ENCODE data around the gene PLPP6.
"Not testable (repeated sequence)": the region's sequence is repeated elsewhere in the genome, so short reads cannot be mapped to it uniquely, and the experiment has no call there.

PLPP6 gene
- total RNA-seq = 12.9 reads per million, percentile 37 among the genes with 10 or more reads in this experiment

GRCh38 chr9:4662108-4662988, at the start of gene PLPP6:
PLPP6 (plus strand) TSS chr9:4662294; CDS start chr9:4662376, 82 bp downstream.
- peak; percentile 74 for DNase-seq

GRCh38 chr9:4614627-4615026, 47.5 kb upstream of the PLPP6 start:
- no peak for DNase-seq

- DNase-seq = no peak
These were observed 46.8 kb upstream of the PLPP6 start for GRCh38 chr9:4615251-4615650.

- DNase-seq = no peak
These were observed 46.3 kb upstream of the PLPP6 start for GRCh38 chr9:4615778-4616177.

GRCh38 chr9:4617752-4618151, 44.3 kb upstream of the PLPP6 start:
- DNase-seq = no peak

- no peak for DNase-seq
These were observed 43.4 kb upstream of the PLPP6 start for GRCh38 chr9:4618700-4619099.

GRCh38 chr9:4620057-4620765, 41.9 kb upstream of the PLPP6 start:
- no peak for DNase-seq

GRCh38 chr9:4620881-4621555, 41.1 kb upstream of the PLPP6 start:
- DNase-seq = no peak

GRCh38 chr9:4622016-4622415, 40.1 kb upstream of the PLPP6 start:
- DNase-seq = no peak

GRCh38 chr9:4630836-4631235, 31.3 kb upstream of the PLPP6 start:
- no peak for DNase-seq

GRCh38 chr9:4638968-4639367, 23.1 kb upstream of the PLPP6 start:
- no peak for DNase-seq

- no peak for DNase-seq
These were observed 22.7 kb upstream of the PLPP6 start for GRCh38 chr9:4639420-4639819.

- peak; percentile 43 for DNase-seq
These were observed 22.1 kb upstream of the PLPP6 start for GRCh38 chr9:4640027-4640426.

GRCh38 chr9:4642351-4642750, 19.7 kb upstream of the PLPP6 start:
- DNase-seq = no peak

GRCh38 chr9:4654084-4654483, 8.0 kb upstream of the PLPP6 start:
- DNase-seq = no peak

- DNase-seq = no peak
These were observed 7.6 kb upstream of the PLPP6 start for GRCh38 chr9:4654538-4654937.

- DNase-seq = not testable (repeated sequence)
These were observed 5.9 kb upstream of the PLPP6 start for GRCh38 chr9:4656196-4656595.

- DNase-seq = no peak
These were observed 5.5 kb upstream of the PLPP6 start for GRCh38 chr9:4656621-4657020.

- no peak for DNase-seq
These were observed 4.5 kb upstream of the PLPP6 start for GRCh38 chr9:4657426-4658159.

GRCh38 chr9:4660665-4661064, 1.4 kb upstream of the PLPP6 start:
- not testable (repeated sequence) for DNase-seq

GRCh38 chr9:4661165-4661564, 929 bp upstream of the PLPP6 start:
- DNase-seq = no peak

- DNase-seq = no peak
These were observed 483 bp upstream of the PLPP6 start for GRCh38 chr9:4661611-4662010.

Measured in effector CD4-positive, alpha-beta T cell (primary cell).